Measurements from ENCODE around the gene CD84. TPM values are rescaled to one million over a fixed set of nuclear protein-coding genes. Genes with fewer than 3 reads are reported as not detected.

Gene CD84
- total and polyA plus RNA-seq, 2 experiments from 2014 or later, result 0.23 to 0.74 TPM

DNA sequence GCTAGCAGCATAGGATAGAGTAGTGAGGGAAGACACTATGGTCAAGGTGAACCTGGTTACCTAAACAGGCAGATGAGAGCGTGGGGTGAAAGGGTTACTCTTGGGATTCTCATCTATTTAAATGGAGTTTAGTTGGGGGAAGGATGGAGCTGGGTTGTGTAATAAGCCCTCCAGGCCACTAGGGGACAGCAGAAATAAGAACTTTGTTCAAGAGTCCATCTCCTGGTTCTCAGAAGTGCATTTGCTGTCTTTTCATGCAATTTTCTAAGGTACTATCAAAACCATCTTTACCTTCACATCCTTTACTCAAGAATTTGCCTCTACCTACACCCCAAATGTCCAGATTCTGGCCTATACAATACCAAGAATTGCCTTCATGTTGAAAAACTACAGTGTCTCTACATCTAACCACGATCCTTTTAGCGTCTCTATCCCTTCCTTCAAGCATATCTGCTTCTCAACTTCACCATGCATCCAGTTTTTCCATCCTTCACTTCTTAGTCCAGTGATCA, 39.5 kb upstream of the CD84 start:
- 94% methylated on average over 3 of the region's 3 CpGs for WGBS (ENCODE audit: low lambda C conversion rate, missing lambda C conversion rate)
- H2AFZ ChIP-seq, result no peak overlapping the region
- no peak for TF ChIP-seq EZH2 (IDR thresholded peaks at IDR 0.05; ENCODE audit: borderline replicate concordance)
- TF ChIP-seq, protein P1, sequence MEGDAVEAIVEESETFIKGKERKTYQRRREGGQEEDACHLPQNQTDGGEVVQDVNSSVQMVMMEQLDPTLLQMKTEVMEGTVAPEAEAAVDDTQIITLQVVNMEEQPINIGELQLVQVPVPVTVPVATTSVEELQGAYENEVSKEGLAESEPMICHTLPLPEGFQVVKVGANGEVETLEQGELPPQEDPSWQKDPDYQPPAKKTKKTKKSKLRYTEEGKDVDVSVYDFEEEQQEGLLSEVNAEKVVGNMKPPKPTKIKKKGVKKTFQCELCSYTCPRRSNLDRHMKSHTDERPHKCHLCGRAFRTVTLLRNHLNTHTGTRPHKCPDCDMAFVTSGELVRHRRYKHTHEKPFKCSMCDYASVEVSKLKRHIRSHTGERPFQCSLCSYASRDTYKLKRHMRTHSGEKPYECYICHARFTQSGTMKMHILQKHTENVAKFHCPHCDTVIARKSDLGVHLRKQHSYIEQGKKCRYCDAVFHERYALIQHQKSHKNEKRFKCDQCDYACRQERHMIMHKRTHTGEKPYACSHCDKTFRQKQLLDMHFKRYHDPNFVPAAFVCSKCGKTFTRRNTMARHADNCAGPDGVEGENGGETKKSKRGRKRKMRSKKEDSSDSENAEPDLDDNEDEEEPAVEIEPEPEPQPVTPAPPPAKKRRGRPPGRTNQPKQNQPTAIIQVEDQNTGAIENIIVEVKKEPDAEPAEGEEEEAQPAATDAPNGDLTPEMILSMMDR (IDR thresholded peaks at IDR 0.05; ENCODE audit: poor library complexity), result peak; percentile 14
- TF ChIP-seq EZH2phosphoT487 (IDR thresholded peaks at IDR 0.05; ENCODE audit: low read depth, severe bottlenecking, unreplicated experiment), result no peak
- H3K36me3 ChIP-seq (replicated peaks; ENCODE audit: insufficient read depth, low read depth), result no peaks in the 10 kb centered on the region
- H3K79me2 ChIP-seq, result no peaks in the 10 kb centered on the region
- no peaks in the 10 kb centered on the region for H3K4me1 ChIP-seq (ENCODE audit: insufficient read depth)
- no peaks in the 10 kb centered on the region for H3K27me3 ChIP-seq
- H4K20me1 ChIP-seq (ENCODE audit: insufficient read depth, poor library complexity, severe bottlenecking), result no peaks in the 10 kb centered on the region
- H3K4me3 ChIP-seq, result no peak overlapping the region
- H3K9me3 ChIP-seq (ENCODE audit: low read depth), result no peaks in the 10 kb centered on the region
- no peak for DNase-seq (ENCODE audit: low spot score)
- no peaks in the 10 kb centered on the region for H3K9me2 ChIP-seq (replicated peaks; ENCODE audit: insufficient read depth)
- no peak overlapping the region for H3K27ac ChIP-seq
- no peak overlapping the region for H3K4me2 ChIP-seq

DNA sequence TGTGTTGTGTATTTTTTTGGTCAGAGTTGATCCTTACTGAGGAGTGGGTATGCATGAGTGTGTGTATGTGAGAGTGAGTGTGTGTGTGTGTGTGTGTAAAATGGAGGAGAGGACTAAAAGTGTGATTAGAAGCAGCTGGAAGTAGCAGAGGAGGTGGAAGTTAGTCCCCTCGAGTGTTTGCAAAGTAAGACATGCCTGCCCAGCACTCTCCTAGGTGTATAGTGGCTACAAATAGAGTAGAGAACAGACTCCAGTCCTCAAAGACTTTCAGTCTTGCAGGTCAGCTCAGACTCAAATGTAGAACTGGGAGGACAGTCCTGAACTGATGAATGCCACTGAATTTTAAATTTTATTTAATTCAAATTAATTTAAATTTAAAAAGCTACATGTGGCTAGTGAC, 39.0 kb upstream of the CD84 start:
- H3K4me2 ChIP-seq, result no peak overlapping the region
- no peak overlapping the region for H3K27ac ChIP-seq
- WGBS (ENCODE audit: low lambda C conversion rate, missing lambda C conversion rate), result 65% methylated on average over 1 of the region's 1 CpG
- no peak overlapping the region for H2AFZ ChIP-seq
- no peaks in the 10 kb centered on the region for H3K4me1 ChIP-seq (ENCODE audit: insufficient read depth)
- H3K79me2 ChIP-seq, result no peaks in the 10 kb centered on the region
- TF ChIP-seq EZH2phosphoT487 (IDR thresholded peaks at IDR 0.05; ENCODE audit: low read depth, severe bottlenecking, unreplicated experiment), result no peak
- TF ChIP-seq, protein P1 (IDR thresholded peaks at IDR 0.05; ENCODE audit: poor library complexity), result no peak
- TF ChIP-seq EZH2 (IDR thresholded peaks at IDR 0.05; ENCODE audit: borderline replicate concordance), result no peak
- no peak for DNase-seq (ENCODE audit: low spot score)
- no peaks in the 10 kb centered on the region for H4K20me1 ChIP-seq (ENCODE audit: insufficient read depth, poor library complexity, severe bottlenecking)
- H3K36me3 ChIP-seq (replicated peaks; ENCODE audit: insufficient read depth, low read depth), result no peaks in the 10 kb centered on the region
- no peaks in the 10 kb centered on the region for H3K9me2 ChIP-seq (replicated peaks; ENCODE audit: insufficient read depth)
- no peaks in the 10 kb centered on the region for H3K27me3 ChIP-seq
- no peak overlapping the region for H3K4me3 ChIP-seq
- H3K9me3 ChIP-seq (ENCODE audit: low read depth), result no peaks in the 10 kb centered on the region

DNA sequence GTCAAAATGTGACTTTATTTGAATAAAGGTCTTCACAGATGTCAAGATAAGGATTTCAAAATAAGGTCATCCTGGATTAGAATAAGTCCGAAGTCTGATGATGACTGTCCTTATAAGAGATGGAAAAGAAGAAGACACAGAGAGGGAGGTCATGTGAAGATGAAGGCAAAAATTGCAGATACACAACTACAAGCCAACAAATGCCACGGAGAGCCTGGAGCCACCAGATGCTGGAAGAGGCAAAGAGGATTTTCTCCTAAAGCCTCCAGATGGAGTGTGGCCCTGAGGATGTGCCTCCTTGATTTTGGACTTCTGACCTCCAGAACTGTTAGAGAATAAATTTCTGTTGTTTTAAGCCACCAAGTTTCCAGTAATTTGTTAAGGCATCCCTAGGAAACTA, 36.4 kb upstream of the CD84 start:
- H3K27me3 ChIP-seq, result no peaks in the 10 kb centered on the region
- H3K4me3 ChIP-seq, result no peak overlapping the region
- no peaks in the 10 kb centered on the region for H3K79me2 ChIP-seq
- DNase-seq (ENCODE audit: low spot score), result no peak
- no peak overlapping the region for H3K4me2 ChIP-seq
- TF ChIP-seq EZH2 (IDR thresholded peaks at IDR 0.05; ENCODE audit: borderline replicate concordance) (no peak), EZH2phosphoT487 (IDR thresholded peaks at IDR 0.05; ENCODE audit: low read depth, severe bottlenecking, unreplicated experiment) (no peak)
- TF ChIP-seq, protein P1 (IDR thresholded peaks at IDR 0.05; ENCODE audit: poor library complexity), result no peak
- H3K27ac ChIP-seq, result no peak overlapping the region
- no peak overlapping the region for H2AFZ ChIP-seq
- WGBS (ENCODE audit: low lambda C conversion rate, missing lambda C conversion rate), result 91% methylated on average over 2 of the region's 2 CpGs
- H4K20me1 ChIP-seq (ENCODE audit: insufficient read depth, poor library complexity, severe bottlenecking), result no peaks in the 10 kb centered on the region
- H3K9me2 ChIP-seq (replicated peaks; ENCODE audit: insufficient read depth), result no peaks in the 10 kb centered on the region
- no peaks in the 10 kb centered on the region for H3K9me3 ChIP-seq (ENCODE audit: low read depth)
- no peaks in the 10 kb centered on the region for H3K4me1 ChIP-seq (ENCODE audit: insufficient read depth)
- H3K36me3 ChIP-seq (replicated peaks; ENCODE audit: insufficient read depth, low read depth), result no peaks in the 10 kb centered on the region

DNA sequence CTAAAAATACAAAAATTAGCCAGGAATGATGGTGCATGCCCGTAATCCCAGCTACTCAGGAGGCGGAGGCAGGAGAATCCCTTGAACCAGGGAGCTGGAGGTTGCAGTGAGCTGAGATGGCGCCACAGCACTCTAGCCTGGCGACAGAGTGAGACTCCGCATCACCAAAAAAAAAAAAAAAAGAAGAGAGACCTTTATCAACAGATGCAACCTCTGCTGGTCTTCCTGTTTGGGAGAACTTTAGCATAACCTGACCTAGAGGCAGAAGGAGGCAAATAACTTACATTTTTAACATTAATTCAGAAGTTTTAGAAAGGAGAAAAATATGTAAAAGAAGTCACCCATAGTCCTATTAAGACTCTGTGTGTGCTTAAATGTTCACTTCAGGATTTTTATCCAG, 35.1 kb upstream of the CD84 start:
- 70% methylated on average over 5 of the region's 5 CpGs for WGBS (ENCODE audit: low lambda C conversion rate, missing lambda C conversion rate)
- no peaks in the 10 kb centered on the region for H3K9me3 ChIP-seq (ENCODE audit: low read depth)
- H3K27me3 ChIP-seq, result no peaks in the 10 kb centered on the region
- H3K79me2 ChIP-seq, result no peaks in the 10 kb centered on the region
- H3K4me2 ChIP-seq, result no peak overlapping the region
- no peaks in the 10 kb centered on the region for H3K4me1 ChIP-seq (ENCODE audit: insufficient read depth)
- H4K20me1 ChIP-seq (ENCODE audit: insufficient read depth, poor library complexity, severe bottlenecking), result no peaks in the 10 kb centered on the region
- H3K4me3 ChIP-seq, result no peak overlapping the region
- no peaks in the 10 kb centered on the region for H3K9me2 ChIP-seq (replicated peaks; ENCODE audit: insufficient read depth)
- TF ChIP-seq, protein P1 (IDR thresholded peaks at IDR 0.05; ENCODE audit: poor library complexity), result no peak
- TF ChIP-seq EZH2 (IDR thresholded peaks at IDR 0.05; ENCODE audit: borderline replicate concordance) (no peak), EZH2phosphoT487 (IDR thresholded peaks at IDR 0.05; ENCODE audit: low read depth, severe bottlenecking, unreplicated experiment) (no peak)
- H3K36me3 ChIP-seq (replicated peaks; ENCODE audit: insufficient read depth, low read depth), result no peaks in the 10 kb centered on the region
- DNase-seq (ENCODE audit: low spot score), result no peak
- no peak overlapping the region for H2AFZ ChIP-seq
- no peak overlapping the region for H3K27ac ChIP-seq
